Ovary (tissue), 10 donors: ENCODE data around the gene CARD9. TPM values are rescaled to one million over a fixed set of nuclear protein-coding genes. Genes with fewer than 3 reads are reported as not detected.

Source experiments
- DNase-seq, 5 donors: peaks; one replicate each; pipeline ENCODE4 v3.0.0-alpha.2; 2019 to 2020
- H3K27ac ChIP-seq, 2 donors: fragments of 200-600 bp; one replicate each; pipeline versions ENCODE4 v1.5.1 to v1.8.0; 2019 to 2022
- H3K27me3 ChIP-seq: fragments of 200-600 bp; one replicate; pipeline ENCODE4 v1.8.0; 2022
- H3K36me3 ChIP-seq: fragments of 200-600 bp; sonication (generic); one replicate; pipeline ENCODE4 v1.5.1; 2019
- H3K4me1 ChIP-seq: one replicate; pipeline ENCODE4 v1.8.1; 2013; ENCODE audit warnings: mild to moderate bottlenecking, moderate library complexity; ENCODE audit not compliant: insufficient read depth
- H3K4me3 ChIP-seq: fragments of 200-600 bp; sonication (generic); one replicate; pipeline ENCODE4 v1.5.1; 2017
- H3K9me3 ChIP-seq, 2 donors: fragments of 200-600 bp in 1 of 2; sonication (generic) in 1 of 2; one replicate each; pipeline versions ENCODE4 v1.5.1 to v1.8.1; 2013 to 2019; ENCODE audit warnings: mild to moderate bottlenecking in 1 of 2, moderate library complexity in 1 of 2
- EP300 ChIP-seq: sonication (generic); formaldehyde crosslinking; IDR thresholded peaks from one replicate; pipeline ENCODE4 v1.6.1; 2017; ENCODE audit warnings: antibody characterized with exemption
- POLR2A ChIP-seq: fragments of 450-650 bp; IDR thresholded peaks from one replicate; pipeline ENCODE4 v1.6.1; 2017; ENCODE audit warnings: antibody characterized with exemption, mild to moderate bottlenecking, moderate library complexity
- WGBS, 3 donors: extraction: QIAGEN DNeasy Blood & Tissue Kit in 1 of 3; methylation state at CpG; one replicate each; pipeline versions ENCODE4 v1.1.5 to v1.1.7; 2013 to 2017; 5-methylcytosine and 5-hydroxymethylcytosine counted together
- intact Hi-C, 4 donors: fragments of 100-400 bp; cut with DNase I; formaldehyde crosslinking; loops; one replicate each; pipeline versions ENCODE4 v1.11.0 to v1.15.1; 2022 to 2023
- long read RNA-seq, 3 donors: library from polyadenylated mRNA in 2 of 3; unstranded in 2 of 3; transcript quantifications; one replicate each; pipeline ENCODE4 v2.0.0 and lab custom pipeline, GENCODE V29; 2021 to 2026
- polyA plus RNA-seq, 2 donors: library from polyadenylated mRNA; stranded (reverse); fragments of 200-250 nt in 1 of 2; fragments of 350-450 nt in 1 of 2; fragmentation: Illumina TruSeq in 1 of 2; extraction: RNeasy Lipid Tissue Mini Kit (QIAGEN cat#74804) in 1 of 2; gene quantifications; one replicate each; pipeline ENCODE4 v1.2.3, GENCODE V29; 2013 to 2014
- total RNA-seq, 7 donors: library from RNA; depleted of rRNA in 2 of 7; stranded (reverse); fragments of >200 nt in 2 of 7; fragmentation: NEBNext Ultra II Directional in 3 of 7; extraction: Animal tissue kit (Norgen Biotek cat#: 25700) in 3 of 7; gene quantifications; one replicate each; pipeline versions ENCODE4 v1.1.0 to v1.2.4, GENCODE V29; 2016 to 2023
- TF ChIP-seq, protein P1 (sequence below), 3 donors: fragments of 450-650 bp in 2 of 3; fragments of 200-600 bp in 1 of 3; IDR thresholded peaks; one replicate each; pipeline versions ENCODE4 v1.5.1 to v1.8.0; 2016 to 2022; ENCODE audit warnings: antibody characterized with exemption in 3 of 3, mild to moderate bottlenecking in 1 of 3
- donor health status: DM: no; HTN: no; CAD: no; lungs with moderate emphysema.
- donor health status: DM: no; HTN: no; CAD: no.
- donor health status: Bipolar disorder and iron deficiency.
- donor health status: DM: yes; HTN: yes; CAD: no.
- donor health status: DM: no; HTN: no; CAD: no.
- donor health status: DM: yes; HTN: yes; CAD: no.

The CARD9 gene, protein sequence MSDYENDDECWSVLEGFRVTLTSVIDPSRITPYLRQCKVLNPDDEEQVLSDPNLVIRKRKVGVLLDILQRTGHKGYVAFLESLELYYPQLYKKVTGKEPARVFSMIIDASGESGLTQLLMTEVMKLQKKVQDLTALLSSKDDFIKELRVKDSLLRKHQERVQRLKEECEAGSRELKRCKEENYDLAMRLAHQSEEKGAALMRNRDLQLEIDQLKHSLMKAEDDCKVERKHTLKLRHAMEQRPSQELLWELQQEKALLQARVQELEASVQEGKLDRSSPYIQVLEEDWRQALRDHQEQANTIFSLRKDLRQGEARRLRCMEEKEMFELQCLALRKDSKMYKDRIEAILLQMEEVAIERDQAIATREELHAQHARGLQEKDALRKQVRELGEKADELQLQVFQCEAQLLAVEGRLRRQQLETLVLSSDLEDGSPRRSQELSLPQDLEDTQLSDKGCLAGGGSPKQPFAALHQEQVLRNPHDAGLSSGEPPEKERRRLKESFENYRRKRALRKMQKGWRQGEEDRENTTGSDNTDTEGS
- total RNA-seq (1 to 10 TPM in 4 of 7 donors, under 1 TPM in 3; 0.48 to 3.5 (median 1.3) TPM), polyA plus RNA-seq (under 1 TPM in 1 of 2 donors, not detected in 1; 0.61 TPM)
- long read RNA-seq, donor 1, partial matches to known transcripts, result 0 of 4 reads
- long read RNA-seq, donor 1, other reads (novel, unspliced or antisense), result 2 of 4 reads
- long read RNA-seq, donor 2, result 0 reads
- long read RNA-seq, donor 3, transcript CARD9-201 (13 exons, 2,123 nt), result major isoform, 6 of 12 reads
- long read RNA-seq, donor 3, partial matches to known transcripts, result 1 of 12 reads
- long read RNA-seq, donor 3, other reads (novel, unspliced or antisense), result 5 of 12 reads

DNA sequence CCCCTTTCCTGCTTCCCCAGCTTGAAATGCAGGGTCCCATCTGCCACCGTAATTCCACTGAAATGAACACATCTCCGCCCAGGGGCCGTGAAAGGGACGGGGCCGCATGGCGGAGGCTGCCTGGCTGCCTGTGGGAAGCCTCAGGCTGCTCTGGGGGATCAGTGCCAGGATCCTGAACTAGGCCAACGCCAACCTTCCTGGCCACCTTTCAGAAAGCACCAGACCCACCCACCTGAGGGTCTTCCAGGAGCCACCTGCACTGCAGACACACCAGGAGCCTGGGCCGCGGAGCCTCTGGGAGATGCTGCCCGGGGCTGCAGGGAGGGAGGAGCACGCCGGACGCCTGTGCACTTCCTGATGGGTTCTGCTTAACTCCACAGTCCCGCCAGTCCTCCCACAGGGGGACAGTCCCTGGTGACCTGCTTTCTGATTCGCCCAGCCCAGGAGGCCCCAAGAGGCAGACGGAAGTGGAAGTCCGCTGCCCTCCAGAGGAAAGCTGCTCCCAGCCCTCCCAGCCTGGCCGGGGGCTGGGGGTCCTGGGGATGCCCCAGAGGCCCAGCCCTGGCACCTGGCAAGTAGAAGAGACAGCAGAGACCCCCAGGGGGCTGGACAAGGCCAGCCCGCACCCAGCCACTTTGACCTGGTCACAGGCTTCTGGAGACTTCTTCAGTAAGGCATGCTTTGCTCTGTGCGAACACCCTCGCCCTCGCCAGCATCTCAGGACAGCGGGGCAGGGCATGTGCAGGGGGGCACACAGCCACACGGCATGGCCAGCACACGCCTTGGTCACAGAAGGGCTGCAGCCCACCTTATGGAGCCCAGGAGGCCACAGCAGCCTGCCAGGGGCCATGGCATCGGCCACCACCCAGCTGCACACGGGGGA is at the start of gene CARD9:
TSS of gene CARD9 (minus strand) at position 370 of the 883 bp plus-strand sequence. CDS start 1,591 bp downstream, outside the sequence.
- Histone ChIP-seq H3K36me3 (no peaks in the 10 kb centered on the region), H3K27me3 (no peaks in the 10 kb centered on the region), H3K27ac (no peak within 1 kb of the TSS), H3K4me1 (no peaks in the 10 kb centered on the region), H3K9me3 (no peaks in the 10 kb centered on the region), H3K4me3 (no peak within 1 kb of the TSS)
- 62 to 66% (median 65%) methylated on average over 19 to 27 of the region's 27 CpGs for WGBS, 3 donors
- intact Hi-C loops, result no loop called here
- no peak for TF ChIP-seq POLR2A
- TF ChIP-seq, protein P1, sequence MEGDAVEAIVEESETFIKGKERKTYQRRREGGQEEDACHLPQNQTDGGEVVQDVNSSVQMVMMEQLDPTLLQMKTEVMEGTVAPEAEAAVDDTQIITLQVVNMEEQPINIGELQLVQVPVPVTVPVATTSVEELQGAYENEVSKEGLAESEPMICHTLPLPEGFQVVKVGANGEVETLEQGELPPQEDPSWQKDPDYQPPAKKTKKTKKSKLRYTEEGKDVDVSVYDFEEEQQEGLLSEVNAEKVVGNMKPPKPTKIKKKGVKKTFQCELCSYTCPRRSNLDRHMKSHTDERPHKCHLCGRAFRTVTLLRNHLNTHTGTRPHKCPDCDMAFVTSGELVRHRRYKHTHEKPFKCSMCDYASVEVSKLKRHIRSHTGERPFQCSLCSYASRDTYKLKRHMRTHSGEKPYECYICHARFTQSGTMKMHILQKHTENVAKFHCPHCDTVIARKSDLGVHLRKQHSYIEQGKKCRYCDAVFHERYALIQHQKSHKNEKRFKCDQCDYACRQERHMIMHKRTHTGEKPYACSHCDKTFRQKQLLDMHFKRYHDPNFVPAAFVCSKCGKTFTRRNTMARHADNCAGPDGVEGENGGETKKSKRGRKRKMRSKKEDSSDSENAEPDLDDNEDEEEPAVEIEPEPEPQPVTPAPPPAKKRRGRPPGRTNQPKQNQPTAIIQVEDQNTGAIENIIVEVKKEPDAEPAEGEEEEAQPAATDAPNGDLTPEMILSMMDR (IDR thresholded peaks at IDR 0.05), result no peak
- TF ChIP-seq EP300, result no peak
- no peak for DNase-seq

DNA sequence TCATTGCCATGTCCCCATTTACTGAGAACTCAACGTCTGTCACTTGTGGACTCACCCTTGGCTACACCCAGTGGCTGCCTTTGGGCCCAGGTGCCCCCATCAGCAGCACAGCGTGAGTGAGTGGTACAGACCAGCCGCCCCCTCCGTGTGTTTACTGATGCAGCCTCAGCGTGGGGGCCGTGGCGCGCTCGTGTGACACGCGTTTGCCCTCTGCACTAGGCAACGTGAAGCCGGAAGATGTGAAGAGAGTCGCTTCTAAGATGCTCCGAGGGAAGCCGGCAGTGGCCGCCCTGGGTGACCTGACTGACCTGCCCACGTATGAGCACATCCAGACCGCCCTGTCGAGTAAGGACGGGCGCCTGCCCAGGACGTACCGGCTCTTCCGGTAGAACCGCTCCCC is 49.4 kb upstream of the CARD9 start:
- TF ChIP-seq POLR2A, result no peak
- TF ChIP-seq, protein P1 (IDR thresholded peaks at IDR 0.05), result no peak
- no peak for TF ChIP-seq EP300
- intact Hi-C loops, result no loop called here
- 89 to 92% (median 89%) methylated on average over 26 of the region's 26 CpGs for WGBS, 3 donors

DNA sequence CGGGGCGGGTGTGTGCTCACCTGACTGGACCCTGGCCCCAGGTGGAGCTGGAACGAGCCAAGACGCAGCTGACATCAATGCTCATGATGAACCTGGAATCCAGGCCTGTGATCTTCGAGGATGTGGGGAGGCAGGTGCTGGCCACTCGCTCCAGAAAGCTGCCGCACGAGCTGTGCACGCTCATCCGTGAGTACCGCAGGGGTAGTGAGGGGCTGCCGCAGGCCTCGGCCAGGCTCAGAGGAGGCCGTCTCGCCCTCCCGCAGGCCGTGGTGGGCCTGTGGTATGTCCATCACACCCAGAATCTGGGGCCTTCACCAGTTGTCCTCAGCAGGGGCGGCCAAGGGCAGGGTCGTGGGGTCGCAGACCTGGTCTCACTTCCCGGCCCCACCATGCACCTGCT is 48.3 kb upstream of the CARD9 start:
- WGBS, 3 donors, result 86 to 91% (median 89%) methylated on average over 21 of the region's 21 CpGs
- intact Hi-C loops, result no loop called here
- H3K4me3 ChIP-seq, result no peak overlapping the region
- H3K27me3 ChIP-seq, result no peaks in the 10 kb centered on the region
- TF ChIP-seq POLR2A, result no peak
- TF ChIP-seq EP300, result no peak
- TF ChIP-seq, protein P1 (IDR thresholded peaks at IDR 0.05), result no peak
- H3K36me3 ChIP-seq, result no peaks in the 10 kb centered on the region
- no peak overlapping the region for H3K27ac ChIP-seq
- H3K4me1 ChIP-seq, result no peaks in the 10 kb centered on the region
- DNase-seq, result no peak
- no peaks in the 10 kb centered on the region for H3K9me3 ChIP-seq

More for the DNA sequence above, 49.4 kb upstream of the CARD9 start:
- no peak for DNase-seq
- Histone ChIP-seq H3K36me3 (no peaks in the 10 kb centered on the region), H3K4me1 (no peaks in the 10 kb centered on the region), H3K27ac (no peak overlapping the region), H3K9me3 (no peaks in the 10 kb centered on the region), H3K4me3 (no peak overlapping the region), H3K27me3 (no peaks in the 10 kb centered on the region)

DNA sequence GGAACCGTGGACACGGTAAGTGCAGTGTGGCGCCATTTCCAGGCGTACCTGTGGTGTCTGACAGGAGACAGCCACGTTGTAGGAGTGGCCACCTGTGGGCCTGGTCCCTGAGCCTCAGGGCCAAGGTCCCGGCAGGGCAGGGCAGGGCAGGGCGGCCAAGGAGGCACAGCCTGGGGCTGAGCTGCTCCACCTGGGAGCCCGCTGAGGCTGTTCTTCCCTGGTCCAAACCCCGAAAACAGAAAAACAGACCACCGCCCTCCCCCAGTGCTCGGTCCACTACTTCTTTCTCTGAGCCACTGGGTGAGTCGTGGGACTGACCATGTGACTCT is 45.6 kb upstream of the CARD9 start:
- H3K27me3 ChIP-seq, result no peaks in the 10 kb centered on the region
- no peak for DNase-seq
- H3K4me1 ChIP-seq, result no peaks in the 10 kb centered on the region
- intact Hi-C loops, result no loop called here
- no peak overlapping the region for H3K4me3 ChIP-seq
- H3K36me3 ChIP-seq, result no peaks in the 10 kb centered on the region
- TF ChIP-seq EP300 (no peak), POLR2A (no peak)
- TF ChIP-seq, protein P1 (IDR thresholded peaks at IDR 0.05), result no peak
- H3K27ac ChIP-seq, result no peak overlapping the region
- WGBS, 3 donors, result 86 to 91% (median 88%) methylated on average over 11 to 12 of the region's 12 CpGs
- H3K9me3 ChIP-seq, result no peaks in the 10 kb centered on the region
